MM.1S (cell line): Measurements from ENCODE around the gene RNF114.
"Not testable (repeated sequence)": the region's sequence is repeated elsewhere in the genome, so short reads cannot be mapped to it uniquely, and the experiment has no call there.

Source experiments
- CTCF ChIP-seq: fragments of 300-600 bp; sonication (generic); IDR thresholded peaks from 2 replicates; pipeline ENCODE4 v1.5.1; 2016; ENCODE audit warnings: antibody characterized with exemption, low read length, mixed read lengths
- EZH2 ChIP-seq: fragments of 300-600 bp; sonication (generic); optimal IDR thresholded peaks from 2 replicates; pipeline ENCODE3; 2017; ENCODE audit warnings: low read depth, mild to moderate bottlenecking, antibody characterized with exemption, low read length, mixed read lengths

- not testable (repeated sequence) for TF ChIP-seq EZH2, CTCF
Measured at GRCh38 chr20:49955830-49956396, 19.7 kb downstream of the RNF114 start.
